SK-N-DZ (cell line): ENCODE results near the gene NEMF.
"Not testable (repeated sequence)": the region's sequence is repeated elsewhere in the genome, so short reads cannot be mapped to it uniquely, and the experiment has no call there.

Source experiments
- DNase-seq: peaks from one replicate; pipeline ENCODE4 v3.0.0-alpha.2; 2015; ENCODE audit warnings: low spot score

Gene NEMF

DNA sequence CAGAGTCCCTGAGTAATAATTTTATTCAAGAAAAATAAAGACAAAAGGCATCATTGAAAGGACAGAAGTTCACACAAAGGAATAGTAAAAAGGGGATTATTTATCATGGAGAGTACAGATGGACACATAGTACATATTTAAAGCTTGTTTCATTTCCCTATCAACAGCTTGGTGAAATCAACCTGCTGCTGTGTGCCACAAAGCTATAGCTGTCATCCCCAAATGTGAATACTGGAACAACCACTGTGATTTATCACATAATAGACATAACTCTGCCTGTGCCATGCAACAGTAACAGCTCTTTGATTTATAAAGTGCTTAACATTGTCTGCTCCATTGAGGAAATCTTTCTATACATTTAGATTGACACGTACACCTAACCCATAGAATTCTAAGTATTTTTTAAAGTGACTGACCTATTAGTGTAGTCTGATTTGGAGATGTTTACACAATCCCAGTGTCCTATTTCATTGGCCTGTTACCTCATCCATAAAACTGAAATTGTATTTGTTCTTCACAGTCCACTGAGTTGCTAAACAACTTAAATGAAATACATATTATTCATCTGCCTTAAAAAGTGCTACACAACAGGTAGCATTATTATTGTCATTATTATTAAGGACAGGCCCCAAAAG lies 3.3 kb downstream of the NEMF start:
- no peak for DNase-seq

DNA sequence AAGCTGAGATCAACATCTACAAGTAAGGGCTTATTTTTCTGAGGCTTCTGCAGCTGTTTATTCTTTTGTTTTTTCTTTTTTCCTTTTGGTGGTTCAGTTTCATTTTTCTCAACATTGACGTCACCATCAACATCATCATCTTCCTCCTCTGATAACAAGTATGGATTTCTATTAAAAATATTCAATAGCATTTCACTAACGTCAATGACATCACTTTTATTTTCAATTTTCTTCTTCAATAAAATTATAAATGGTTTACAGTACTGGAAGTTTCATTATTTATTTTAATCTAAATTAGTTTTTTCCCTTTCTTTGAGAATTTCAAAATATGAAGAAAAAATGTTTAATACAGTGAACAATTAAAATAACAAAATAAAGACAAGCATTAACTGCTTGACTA lies 23.9 kb downstream of the NEMF start:
- no peak for DNase-seq

DNA sequence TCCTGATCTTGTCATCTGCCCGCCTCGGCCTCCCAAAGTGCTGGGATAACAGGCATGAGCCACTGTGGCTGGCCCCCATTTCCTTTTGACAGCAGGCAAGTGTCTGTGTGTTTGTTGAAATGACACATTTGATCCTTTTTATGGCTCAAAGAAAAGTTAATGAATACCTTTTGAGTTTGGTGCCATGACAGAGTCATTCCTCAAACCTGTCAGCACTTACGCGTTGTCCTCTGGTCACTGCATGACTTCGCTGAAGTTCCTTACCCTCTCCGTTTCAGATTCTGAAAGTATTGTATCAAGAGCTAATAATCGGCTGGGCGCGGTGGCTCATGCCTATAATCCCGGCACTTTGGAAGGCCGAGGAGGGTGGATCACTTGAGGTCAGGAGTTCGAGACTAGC lies 32.4 kb downstream of the NEMF start:
- no peak for DNase-seq

DNA sequence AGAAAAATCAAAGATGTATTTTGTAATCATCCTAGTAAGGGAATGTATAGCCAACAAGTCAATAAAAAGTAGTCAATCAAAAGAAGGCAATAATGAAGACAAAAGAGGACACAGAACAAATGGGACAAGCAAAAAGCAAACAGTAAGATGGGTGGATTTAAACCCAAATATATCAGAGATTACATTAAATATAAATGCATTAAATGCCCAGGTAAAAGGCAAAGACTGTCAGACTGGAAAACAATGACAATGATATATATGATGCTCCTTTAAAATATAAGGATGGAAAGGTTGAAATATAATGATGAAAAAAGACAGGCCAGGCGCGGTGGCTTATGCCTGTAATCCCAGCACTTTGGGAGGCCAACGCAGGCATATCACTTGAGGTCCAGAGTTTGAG lies 35.7 kb downstream of the NEMF start:
- no peak for DNase-seq

DNA sequence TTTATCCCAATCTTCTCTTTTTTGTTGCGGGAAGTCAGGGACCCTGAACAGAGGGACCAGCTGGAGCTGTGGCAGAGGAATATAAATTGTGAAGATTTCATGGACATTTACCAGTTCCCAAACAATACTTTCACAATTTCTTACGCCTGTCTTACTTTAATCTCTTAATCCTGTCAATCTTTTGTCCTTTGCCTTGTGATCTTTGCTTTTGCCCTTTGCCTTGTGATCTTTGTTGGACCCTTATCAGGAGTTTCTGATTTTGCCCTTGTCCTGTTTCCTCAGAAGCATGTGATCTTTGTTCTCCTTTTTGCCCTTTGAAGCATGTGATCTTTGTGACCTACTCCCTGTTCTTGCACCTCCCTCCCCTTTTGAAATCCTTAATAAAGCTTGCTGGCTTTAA lies 36.5 kb downstream of the NEMF start:
- DNase-seq, result not testable (repeated sequence)

DNA sequence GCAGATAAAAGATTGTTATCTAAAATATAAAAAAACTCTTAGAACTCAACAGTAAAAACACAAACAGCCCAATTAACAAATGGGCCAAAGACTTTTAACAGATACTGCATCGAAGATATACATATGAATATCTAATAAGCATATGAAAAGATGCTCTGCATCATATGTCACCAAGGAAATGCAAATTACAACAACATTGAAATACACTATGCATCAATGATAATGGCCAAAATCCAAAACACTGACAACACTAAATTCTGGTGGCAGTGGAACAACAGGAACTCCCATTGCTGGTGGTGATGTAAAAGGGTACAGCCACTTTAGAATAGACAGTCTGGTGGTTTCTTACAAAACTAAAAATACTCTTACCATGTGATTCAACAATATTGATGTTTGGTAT lies 43.8 kb downstream of the NEMF start:
- DNase-seq, result no peak

DNA sequence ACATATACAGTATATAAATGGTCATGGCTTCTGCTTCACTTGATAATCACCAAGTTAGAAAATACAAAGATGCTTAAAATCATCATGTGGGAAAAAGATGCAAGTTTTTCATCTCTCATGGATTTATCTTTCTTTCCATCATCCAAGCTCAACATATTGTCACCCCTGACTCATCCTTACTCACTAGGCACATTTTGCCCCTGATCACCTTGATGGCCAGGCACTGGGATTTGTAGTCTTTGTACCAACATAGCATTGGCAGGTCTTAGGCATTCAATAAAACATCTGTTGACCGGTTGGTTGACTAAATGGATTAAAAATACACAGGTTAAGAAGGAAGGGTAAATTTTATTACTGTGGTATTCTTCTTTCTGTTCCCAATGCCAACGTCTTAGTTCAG lies 56.6 kb downstream of the NEMF start:
- DNase-seq, result no peak

DNA sequence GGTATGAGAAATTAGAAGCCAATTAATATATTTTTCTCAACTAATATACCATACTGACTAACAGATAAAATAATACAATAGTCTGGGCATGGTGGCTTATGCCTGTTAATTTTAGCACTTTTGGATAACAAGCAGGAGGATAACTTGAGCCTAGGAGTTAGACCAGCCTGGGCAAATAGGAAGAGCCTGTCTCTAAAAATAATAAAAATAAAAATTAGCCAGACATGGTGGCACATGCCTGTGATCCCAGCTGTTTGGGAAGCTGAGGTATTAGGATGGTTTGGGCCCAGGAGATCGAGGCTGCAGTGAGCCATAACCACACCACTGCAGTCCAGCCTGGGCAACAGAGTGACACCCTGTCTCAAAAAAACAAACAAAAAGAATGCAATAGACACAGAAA lies 60.0 kb downstream of the NEMF start:
- no peak for DNase-seq

DNA sequence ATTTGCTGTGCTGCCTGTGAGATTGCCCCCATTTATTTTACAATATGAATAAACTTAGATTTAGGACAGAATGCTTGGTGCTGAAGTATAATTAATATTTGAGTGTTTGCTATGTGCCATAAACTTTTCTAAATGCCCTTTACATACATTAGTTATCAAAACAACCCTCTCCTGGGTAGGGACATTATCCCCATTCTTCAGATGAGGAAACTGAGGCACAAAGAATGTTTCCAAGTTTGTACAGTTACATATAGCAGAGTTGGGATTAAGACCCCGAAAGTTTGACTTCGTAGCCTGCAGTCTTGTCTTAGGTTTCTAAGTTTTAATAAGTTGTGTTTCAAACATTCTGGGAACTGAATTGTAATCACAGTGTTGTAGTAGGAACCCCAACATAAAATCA lies 66.3 kb downstream of the NEMF start:
- DNase-seq, result no peak

DNA sequence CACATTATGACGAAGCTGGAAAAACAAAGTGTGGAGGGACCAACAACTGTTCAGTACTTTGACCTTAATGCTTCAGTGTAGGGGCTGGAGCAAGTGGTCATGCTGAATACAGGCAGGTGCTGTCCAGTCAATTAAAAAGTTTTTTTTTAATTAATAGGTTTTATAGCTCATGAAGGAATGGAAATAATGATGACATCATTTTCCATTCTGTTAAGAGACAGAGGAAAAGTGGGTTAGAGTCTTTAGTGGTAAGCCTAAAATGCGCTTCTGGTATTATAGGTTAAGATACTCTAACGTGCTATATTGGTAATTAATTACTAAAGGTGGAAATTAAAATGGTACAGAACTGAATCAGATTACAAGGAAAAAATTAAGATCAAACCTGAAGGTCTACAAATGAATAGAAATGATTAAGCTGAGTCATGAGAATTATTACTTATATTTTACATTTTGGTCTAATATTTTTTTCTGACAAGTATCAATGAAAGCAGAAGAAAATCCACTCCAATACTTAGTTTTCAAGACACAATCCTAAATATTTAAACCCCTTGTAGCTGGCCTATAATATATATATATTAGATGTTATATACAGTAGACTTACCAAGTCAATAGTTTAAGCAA lies 69.1 kb downstream of the NEMF start:
- no peak for DNase-seq

DNA sequence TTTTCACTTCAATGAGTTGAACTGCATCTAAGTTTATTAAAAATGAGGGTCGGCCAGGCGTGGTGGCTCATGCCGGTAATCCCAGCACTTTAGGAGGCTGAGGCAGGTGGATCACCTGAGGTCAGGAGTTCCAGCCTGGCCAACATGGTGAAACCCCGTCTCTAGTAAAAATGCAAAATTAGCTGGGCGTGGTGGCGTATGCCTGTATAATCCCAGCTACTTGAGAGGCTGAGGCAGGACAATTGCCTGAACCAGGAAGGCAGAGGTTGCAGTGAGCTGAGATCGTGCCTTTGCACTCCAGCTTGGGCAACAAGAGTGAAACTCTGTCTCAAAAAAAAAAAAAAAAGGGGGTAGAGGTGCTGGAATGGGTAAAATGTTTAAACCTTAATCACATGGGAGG lies 71.5 kb downstream of the NEMF start:
- not testable (repeated sequence) for DNase-seq

DNA sequence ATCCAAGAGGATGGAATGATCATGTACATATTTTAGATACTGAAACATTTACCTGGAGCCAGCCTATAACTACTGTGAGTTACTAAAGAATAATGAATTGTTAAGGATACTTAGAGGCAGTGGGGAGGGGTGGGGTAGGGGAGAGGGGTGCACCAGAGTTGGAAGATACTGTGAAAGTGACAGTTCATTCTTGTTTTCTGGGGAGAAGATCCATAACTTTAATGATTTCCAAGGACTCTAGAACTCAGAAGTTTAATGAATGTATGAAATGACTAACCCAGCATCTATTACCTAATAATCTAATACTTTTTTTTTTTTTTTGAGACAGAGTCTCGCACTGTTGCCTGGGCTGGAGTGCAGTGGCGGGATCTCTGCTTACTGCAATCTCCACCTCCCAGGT lies 74.2 kb downstream of the NEMF start:
- DNase-seq, result no peak

DNA sequence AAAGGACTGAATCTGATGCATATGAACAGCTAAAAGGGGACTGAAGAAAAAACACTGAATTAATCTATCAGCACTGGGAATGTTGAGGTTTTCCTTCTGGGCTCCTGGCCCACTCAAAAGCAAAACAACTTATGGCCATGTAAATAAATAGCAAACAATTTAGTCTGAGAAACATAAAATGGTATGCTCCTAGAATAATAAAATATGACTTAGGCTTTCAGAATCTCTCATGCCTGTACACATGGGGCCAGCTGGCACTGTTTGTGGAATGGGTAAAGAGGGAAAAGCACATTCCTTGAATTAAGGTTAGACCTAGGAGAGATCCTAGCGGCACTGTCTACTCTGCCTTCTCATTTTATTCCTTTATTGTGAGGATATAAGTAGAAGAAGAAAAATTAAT lies 78.5 kb downstream of the NEMF start:
- DNase-seq, result no peak

DNA sequence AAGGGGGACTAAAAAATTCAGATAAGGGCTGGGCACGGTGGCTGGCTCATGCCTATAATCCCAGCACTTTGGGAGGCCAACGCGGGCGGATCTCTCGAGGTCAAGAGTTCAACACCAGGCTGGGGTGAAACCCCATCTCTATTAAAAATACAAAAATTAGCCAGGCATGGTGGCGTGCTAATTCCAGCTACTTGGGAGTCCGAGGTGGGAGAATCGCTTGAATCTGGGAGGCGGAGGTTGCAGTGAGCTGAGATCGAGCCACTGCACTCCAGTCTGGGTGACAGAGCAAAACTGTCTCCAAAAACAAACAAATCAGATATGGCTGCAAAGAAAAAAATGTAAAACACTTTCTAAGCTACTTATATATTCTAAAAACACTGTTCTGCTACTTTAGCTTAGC lies 80.9 kb downstream of the NEMF start:
- DNase-seq, result not testable (repeated sequence)

DNA sequence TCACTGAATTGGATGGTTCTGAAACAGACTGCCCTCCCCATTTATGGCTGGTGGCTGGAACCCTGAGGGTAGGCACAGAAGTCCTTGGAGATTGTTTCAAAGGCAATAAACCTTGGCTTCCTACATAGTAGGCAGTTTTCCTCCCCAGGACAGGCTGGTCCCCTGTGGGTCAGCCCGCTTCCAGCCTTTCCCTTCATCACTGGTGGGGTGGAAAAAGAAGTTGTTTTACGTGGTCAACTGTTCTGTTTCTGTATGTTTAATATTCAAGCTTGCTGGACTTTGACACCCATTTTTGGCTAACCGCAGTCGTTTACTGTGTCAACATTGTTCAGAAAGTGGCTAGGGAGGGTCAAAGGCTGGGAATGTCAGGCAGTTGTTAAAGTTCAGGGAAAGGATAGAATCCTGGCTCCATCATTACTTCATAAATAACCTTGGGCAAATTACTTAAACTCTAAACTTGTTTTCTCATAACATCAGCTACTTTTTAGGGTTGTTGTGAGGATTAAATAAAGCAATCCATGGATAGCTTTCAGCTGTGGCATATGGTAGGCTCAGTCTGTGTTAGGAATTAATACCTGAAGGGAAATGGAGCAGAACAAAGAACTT lies 82.3 kb downstream of the NEMF start:
- DNase-seq, result no peak

DNA sequence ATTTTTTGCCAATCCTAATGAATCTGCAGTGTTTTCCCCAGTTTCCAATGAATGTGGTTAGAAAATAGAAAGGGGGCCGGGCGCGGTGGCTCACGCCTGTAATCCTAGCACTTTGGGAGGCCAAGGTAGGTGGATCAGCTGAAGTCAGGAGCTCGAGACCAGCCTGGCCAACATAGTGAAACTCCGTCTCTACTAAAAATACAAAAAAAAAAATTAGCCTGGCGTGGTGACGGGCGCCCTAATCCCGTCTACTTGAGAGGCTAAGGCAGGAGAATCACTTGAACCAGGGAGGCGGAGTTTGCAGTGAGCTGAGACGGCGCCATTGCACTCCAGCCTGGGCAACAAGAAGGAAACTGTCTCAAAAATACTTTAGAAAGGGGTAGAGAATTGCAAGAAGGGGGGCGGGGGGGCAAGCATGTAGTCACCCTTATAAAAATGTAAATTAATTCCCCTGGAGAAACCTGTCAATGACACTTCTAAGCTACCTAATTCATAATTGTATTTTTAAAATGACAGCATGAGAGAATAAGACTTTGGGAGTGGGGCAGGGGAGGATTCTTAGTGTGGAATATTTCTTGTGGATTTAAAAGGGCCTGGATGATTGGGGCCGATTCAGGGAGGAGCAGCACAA lies 82.9 kb downstream of the NEMF start:
- DNase-seq, result no peak

DNA sequence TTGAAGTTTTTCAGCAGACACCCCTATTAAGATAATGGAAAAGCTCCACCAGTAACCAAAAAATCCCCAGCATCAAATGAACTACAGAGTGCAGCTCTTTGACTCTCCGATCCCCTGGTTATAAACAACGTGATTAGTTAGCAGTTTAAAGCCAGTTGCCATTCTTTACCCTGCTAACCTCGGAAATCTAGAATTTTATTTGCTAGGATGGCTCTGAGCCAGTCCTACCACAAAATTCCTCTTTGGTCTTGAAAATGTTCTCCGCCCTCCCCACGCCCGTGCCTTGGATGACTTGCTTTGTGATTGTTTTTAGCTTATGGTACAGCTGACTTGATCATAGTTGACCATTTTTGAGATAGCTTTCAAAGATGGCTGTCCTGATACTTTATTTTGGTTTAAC lies 83.4 kb downstream of the NEMF start:
- no peak for DNase-seq

DNA sequence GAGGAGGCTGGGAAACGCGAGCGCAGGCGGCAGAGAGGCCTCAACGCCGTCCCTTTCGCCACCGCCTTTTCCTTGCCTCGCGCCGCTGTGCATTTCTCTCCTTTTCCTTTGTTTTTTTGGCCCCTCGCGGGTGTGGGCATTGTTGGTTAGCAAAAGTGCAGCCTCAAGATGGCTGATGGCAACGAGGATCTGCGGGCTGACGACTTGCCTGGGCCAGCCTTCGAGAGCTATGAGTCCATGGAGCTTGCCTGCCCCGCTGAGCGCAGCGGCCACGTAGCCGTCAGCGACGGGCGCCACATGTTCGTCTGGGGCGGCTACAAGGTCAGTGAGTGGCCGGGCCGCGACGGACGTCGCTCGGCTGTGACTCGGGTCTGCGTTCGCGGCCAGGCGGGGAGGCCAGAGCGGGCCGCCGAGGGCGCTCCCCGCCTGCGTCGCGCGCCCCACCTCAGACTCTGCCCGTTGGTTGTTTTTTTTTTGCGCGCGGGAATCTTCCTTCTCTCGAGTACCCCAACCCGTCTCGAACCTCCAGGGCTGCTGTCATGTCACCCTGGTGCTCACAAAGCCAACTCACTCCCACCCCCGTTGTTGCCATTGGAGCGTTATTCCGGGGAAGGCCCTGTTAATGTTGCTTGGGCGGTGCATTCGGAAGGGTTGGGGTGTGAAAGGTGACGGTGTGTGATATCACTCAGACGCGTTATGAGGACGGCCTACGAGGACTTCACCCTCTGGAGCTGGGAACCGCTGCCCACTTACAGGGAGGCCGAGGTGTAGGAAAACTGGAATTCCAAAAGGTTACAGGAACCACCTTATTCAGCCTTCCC lies 84.1 kb downstream of the NEMF start:
- peak; percentile 29 for DNase-seq

DNA sequence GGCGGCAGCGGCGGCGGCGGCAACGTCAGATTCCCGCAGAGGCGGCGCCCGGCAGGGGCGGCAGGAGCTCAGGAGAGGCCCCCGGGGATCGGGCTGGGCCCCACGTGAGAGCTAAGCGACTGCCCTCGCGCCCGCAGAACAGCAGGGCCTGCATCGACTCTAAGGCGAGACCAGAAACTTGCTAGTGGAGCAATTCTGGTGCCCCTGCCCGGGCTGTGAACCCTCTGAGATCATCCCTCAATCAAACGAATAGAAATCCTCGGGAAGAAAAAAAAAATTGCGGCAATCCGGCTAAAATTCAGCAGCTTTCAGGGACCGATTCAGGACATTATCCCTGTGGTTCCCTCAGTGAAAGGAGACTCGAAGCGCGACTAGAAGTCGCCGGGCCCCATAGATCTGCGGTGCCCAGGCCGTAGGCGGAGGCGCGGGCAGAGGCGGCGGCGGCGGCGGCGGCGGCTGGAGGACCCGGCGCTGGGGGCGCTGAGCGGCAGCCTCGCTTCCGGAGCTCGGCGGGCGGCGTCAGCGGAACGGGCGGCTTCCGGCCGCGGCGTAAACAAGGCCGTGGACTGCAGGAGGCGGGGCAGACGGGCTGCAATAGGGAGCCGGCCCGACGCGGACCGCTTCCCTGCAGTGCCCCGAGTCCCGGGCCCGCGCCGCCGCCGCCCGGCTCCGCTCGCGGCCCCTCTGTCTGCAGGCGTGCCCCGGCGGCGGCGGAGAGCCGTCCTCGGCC lies 84.9 kb downstream of the NEMF start, which contains the start of gene KLHDC2:
Gene KLHDC2 (plus strand): TSS at position 583 of the 730 bp plus-strand sequence. CDS start 316 bp downstream, outside the sequence.
- DNase-seq, result peak; percentile 81

DNA sequence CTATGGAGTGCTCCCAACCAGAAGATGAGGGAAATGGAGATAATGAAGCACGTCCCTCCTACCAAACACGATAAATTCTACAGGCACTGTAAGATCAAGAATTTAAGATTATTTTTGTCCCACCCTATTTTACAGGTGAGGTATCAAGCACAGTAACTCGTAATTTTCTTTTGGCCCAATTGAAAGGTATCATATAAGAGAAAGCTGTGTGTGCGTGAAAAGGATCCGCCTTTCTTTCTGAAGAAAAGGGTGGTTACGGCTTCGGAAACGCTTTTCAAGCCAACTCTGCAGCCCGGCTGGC lies 85.4 kb downstream of the NEMF start:
- no peak for DNase-seq

DNA sequence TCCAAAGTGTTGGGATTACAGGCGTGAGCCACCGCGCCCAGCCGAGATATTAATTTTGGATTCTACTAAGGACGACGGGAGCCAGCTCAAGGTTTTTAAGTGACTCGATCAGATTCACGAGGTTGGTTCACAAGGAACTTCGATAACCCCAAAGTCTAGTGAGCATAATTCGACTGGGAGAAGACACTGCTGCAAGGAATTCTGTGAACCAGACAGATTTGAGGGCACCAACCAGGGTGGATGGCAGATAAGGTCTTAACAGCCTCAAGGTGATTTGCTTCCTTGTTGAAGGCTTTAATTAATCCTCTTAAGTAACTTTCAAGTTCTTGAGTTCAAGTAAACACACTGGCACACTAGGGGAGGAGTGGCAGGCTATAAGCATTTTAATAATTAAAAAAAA lies 85.7 kb downstream of the NEMF start:
- no peak for DNase-seq
